ENCODE results near the gene EVL.

EVL gene

DNA sequence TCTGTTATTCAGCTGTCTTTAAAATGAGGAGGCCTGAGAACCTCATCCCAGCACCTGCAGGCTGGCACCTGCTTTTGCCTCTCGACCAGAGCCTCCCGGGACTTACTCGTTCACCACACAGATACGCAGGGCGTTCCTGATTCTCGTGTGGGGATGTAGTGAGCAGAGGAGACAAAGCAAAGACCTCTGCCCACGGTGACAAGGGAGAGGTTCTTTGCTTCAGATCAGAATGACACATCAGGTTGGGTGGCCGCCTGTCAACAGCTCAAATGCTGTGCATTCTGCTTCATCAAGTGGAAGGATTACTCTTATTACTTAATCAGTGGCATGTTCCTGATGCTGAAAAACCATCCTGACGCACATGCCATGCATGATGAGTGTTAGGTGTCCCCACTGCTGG lies 69.9 kb downstream of the EVL start:
- peak in 5 of 42 donors; percentile 30 to 67 (median 52) for DNase-seq
- intact Hi-C loops (cut with DNase I): no loop called here

DNA sequence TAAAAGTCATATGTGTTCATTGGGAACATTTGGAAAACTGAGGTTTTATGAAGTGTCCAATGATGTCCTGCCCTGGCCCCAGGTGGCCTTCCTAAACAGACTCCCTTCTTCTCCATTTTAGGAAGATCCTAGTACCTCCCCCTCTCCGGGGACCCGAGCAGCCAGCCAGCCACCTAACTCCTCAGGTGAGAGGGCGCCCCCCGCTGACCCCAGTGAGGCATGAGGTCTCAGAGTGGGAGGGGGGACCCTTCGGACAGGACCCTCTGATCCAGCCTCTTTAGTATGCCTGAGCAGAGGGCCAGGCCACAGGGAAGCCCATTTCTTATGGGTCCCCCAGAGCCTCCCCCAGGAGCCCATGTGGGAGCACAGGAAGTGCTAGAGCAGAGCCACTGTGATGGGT lies 70.6 kb downstream of the EVL start:
- no peak for DNase-seq
- intact Hi-C loops (cut with DNase I): no loop called here

DNA sequence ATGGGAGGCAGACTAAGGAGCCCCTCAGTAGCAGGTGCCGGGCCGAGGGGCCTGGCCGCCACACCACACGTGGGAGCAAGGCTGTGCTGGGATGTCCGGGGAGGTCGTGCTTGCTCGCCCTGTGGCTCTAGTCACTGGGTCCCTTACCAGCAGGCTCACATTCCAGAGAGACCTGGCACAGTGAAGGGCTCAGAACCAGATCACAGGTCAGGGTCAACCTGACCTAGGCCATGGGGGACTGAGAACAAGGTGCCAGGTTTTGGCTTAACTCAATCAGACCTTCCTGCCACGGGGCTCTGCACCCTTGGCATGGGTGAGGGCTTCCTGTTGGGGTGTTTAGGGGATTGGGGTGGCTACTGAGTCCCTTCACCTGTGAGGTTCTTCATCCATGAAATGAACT lies 72.0 kb downstream of the EVL start:
- no peak for DNase-seq
- intact Hi-C loops (cut with DNase I): no loop called here

DNA sequence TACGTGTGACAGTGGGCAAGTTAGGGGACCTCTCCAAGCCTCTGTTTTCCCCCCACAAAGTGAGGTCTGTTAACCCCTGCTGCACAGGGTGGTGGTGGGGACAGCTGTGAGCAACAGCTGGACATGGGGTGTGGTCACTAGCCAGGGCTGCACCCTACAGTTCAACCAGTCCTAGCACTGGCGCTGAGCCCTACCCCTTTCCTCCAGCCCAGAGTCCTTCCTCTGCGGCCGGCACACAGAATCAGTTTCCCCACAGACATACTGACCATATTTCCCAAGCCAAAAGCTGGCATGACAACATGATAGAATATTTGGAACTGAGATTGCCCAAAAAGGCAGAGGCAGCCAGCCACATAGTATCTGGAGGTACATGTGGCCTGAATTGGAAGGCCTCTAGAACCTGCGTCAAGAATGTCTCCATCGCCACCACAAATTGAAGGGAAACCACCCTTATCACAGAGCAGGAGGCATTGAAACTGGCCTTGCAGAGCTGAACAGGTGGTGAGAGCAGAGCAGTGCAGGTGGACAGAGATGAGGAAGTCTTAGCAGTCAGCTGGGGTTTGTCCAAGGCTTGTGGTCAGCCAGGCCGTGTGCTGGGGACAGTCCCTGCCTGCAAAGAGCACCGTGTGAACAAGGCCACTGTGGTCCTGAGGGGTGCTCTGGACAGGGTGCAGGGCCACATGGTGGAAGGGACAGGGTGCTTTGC lies 73.0 kb downstream of the EVL start:
- intact Hi-C loops (cut with DNase I): no loop called here
- no peak for DNase-seq

DNA sequence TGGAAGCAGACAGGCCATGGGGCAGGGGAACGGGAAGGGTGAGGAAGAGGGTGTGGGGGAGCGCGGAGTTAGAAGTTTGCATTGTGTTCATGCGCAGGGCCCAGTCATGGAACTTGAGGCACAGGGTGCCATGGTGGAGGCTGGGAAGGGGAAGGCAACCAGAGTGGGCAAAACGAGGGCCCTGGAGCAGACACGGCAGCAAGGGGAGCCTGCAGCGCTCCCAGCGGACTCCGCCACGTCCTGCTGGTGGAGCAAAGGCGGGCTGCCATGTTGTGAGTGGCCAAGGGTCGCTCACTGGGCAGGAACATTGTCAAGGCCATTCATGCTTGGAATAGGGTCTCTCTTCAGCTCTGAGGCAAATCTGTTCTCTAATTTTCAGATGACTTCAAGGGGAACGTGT lies 73.7 kb downstream of the EVL start:
- intact Hi-C loops (cut with DNase I): no loop called here
- DNase-seq: no peak

DNA sequence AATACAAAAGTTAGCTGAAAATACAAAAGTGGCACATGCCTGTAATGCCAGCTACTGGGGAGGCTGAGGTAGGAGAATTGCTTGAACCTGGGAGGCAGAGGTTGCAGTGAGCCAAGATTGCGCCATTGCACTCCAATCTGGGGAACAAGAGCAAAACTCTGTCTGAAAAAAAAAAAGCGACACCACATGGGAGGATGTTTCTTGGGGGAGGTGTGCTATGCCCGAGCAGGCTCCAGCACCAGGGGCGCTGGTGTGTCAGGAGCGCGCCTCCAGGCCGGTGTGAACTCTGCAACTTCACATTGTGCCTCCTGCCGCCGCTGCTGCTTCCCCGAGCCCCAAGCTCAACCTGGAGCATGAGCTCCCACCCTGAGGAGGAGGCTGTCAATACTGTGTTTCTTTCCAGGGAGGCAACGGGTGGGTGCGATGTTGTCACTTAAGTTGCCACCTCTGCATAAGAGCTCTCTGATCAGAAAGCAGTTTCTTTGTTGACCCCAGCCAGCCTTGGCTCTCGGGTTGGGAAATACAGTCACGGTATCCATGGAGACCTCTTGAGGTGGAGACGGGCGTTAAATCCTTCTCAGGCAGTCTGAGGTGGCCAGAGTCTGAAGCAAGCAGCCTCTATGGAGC lies 75.3 kb downstream of the EVL start:
- DNase-seq: peak in 39 of 42 donors; percentile 50 to 93 (median 73)
- intact Hi-C loops (cut with DNase I): no loop called here

DNA sequence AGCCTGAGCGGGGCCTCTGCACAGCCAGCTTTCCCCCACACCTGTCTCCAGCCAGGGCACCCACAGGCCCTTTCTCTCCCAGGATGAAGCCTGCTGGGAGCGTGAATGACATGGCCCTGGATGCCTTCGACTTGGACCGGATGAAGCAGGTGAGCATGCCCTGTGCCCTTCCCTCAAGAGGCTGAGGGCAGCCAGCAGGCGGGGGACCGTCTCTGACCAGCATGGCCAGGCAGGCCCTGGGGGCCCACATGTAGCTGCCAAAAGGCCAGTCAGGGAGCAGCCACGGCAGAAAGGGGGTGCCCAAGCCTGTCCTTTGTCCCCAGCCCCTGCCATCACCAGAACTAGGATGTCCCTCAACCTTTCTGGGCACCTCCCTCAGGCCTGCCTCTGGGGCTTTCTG lies 75.9 kb downstream of the EVL start:
- intact Hi-C loops (cut with DNase I): no loop called here
- no peak for DNase-seq

DNA sequence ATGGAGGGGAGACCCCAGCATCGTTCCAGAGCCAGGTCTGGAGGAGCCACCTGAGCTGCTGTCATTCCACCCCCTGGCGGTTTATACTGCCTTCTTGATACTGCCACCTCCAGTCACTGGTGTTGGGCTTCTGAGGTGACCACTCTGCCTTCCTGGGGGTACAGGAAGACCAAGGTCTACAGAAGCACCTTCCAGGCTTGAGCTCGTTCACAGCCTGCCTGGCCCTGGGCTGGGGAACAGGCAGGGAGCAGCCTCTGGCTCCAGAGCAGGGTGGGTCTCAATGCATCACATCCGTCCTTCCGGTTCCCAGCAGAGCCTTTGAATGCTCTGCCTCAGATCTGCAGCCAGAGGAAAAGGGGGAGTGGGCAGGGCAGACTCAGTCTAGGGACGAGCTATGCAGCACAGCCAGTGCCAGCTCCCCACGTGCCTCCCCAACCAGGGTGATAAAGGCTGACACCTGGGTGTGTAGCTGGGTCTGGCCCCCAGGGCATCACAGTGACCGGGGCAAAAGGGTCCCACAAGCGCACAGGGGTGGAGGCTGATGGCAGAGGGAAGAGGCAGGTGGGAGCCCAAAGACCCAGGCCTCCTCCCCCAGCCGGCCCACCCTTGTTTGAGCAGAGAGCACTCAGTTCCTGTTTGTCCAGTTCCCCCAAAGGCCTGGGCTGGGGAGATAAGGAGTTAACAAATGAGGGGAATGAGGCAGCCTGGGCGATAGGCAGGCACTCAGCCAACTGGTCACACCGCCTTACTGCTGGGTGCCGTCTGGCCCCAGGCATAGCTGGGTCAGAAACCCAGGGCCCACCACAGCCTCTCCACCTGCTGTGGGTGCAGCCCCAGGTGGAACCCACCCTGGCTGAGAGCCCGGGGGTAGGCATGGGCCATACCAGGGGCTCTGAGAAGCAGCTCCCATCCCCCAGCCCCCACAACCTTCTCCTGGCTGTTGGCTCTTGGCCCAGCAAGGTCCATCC lies 77.1 kb downstream of the EVL start:
- intact Hi-C loops (cut with DNase I): no loop called here
- no peak for DNase-seq

DNA sequence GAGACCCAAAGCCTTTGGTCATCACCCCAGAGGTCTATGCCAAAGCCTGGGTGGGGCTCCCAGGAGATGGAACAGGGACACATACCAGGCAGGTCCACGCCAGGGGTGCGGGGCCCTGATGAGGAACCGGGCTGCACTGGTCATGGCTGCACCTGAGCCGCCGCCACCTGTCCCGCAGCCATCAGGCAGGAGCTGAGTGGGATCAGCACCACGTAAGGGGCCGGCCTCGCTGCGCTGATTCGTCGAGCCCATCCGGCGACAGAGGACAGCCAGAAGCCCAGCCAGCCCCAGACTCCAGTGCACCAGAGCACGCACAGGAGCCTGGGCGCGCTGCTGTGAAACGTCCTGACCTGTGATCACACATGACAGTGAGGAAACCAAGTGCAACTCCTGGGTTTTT lies 78.3 kb downstream of the EVL start:
- intact Hi-C loops (cut with DNase I): no loop called here

DNA sequence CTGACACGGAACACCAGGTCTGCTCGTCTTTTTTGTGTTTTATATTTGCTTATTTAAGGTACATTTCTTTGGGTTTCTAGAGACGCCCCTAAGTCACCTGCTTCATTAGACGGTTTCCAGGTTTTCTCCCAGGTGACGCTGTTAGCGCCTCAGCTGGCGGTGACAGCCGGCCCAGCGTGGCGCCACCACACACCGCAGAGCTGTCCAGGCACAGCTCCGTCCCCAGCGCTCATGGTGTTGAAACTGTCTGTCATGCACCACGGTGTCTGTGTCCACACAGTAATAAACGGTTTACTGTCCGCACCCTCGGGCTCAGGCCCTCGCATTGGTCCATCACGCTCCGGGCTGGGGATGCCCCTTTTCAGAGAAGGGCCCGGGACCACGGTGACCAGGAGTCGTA lies 78.7 kb downstream of the EVL start:
- intact Hi-C loops (cut with DNase I): no loop called here

More for the DNA sequence above, 78.3 kb downstream of the EVL start:
- DNase-seq: no peak

DNA sequence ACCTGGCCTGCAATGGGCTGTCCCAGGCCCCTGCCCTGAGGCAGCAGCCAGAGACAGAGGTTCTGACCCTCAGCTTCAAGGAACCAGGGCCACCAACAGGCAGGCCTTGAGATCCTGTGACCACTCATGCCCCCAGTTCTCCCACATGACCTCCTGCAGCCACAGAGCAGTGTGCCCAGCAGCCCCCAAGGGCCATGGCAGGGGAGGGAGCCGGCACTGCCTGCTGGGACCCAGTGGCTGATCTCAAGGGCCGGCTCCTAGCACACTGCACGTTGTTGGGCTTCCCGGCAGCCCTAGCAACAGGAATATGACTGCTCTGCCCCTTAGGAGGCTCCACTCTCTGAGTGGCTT lies 79.4 kb downstream of the EVL start:
- DNase-seq: no peak
- intact Hi-C loops (cut with DNase I): no loop called here

More for the DNA sequence above, 78.7 kb downstream of the EVL start:
- DNase-seq: no peak

DNA sequence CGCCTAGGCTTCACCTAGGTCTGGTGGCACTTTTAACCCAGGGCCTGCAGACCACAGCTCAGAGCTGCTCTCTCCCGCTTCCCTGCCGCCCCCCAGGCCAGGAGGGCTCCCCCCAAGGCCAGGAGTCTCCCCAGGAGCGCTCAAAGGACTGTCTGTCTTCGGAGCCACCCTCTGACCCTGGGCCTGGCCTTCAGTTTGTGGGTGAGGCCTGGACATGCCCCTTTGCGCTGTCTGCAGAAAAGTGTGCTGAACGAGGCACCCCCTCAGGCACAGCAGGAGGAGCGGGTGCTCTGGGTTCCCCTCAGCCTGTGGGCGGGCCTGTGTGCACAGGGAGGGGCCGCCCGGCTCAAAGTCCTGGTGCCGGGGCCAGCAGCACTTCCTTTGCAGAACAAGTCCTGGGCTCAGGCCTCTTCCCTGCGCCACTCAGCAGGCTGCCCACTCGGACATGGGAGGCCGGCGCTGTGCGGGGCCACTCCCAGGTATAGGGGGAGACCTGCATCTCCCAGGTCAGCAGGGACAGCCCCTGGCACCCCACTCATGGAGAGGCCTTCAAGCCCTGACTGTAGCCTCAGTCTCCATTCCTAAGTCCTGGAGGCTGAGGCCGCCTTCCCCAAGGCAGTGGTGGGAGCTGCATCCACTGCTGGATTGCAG lies 79.9 kb downstream of the EVL start:
- peak in 1 of 42 donors; percentile 43 for DNase-seq
- intact Hi-C loops (cut with DNase I): no loop called here

DNA sequence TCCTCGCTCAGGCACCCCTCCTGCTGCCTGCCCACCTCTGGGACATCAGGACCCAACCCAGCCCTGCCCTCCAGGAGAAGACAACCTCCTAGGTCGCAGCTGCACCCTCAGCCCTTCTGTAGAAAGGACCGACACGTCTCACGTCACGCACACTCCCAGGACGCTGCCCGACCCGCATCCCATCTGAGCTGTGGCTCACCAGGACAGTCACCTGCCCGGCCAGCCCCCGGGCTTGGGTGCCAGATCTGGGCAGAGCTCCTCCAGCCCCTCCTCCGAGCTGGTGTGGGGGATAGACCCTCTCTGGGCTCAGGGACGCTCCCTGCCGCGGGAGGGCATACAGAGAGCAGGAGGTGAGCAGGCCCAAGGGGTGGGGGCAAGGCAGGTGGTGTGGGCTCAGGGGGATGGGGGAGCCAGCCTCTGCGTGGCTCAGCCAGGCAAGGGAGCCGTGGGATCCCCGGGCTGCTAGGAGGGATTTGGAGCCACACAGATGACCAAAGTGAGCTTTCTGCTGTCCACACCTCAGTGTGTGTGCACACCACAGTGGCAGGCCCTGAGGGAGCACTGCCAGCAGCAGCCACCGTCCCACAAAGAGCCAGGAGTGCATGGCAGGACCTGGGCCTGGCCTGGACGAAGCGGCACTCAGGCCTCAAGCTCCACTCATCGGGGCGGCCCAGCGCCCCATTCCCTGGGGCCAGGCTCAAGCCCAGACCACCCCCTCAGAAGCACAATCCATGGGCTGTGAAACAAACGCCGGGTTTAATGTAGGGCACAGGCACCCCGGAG lies 80.7 kb downstream of the EVL start:
- no peak for DNase-seq
- intact Hi-C loops (cut with DNase I): no loop called here

DNA sequence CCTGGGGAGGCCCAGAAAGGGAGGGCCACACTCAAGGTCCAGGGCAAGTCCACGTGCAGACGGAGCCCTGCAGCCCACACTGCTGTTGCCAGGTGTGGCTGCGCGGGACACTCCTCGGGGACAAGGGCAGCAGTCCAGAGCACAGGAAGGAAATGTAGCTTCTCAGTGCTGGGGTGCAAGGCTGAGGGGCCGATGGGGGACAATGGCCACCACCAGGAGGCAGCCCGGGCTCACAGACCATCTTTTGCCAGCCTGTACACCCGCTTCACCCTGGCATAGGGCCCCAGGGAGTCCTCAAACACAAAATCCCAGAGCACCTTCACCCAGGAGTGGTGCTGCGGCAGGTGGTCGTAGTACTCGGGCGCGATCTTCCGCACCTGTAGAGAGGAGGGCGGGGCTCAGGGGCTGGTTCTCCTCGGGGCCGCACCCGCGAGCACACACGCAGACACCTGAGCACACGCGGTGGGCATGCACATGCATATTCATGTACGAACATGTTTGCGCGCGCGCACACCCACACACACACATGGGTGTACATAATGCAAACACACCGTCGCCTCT lies 81.4 kb downstream of the EVL start:
- intact Hi-C loops (cut with DNase I): no loop called here
- DNase-seq: no peak

DNA sequence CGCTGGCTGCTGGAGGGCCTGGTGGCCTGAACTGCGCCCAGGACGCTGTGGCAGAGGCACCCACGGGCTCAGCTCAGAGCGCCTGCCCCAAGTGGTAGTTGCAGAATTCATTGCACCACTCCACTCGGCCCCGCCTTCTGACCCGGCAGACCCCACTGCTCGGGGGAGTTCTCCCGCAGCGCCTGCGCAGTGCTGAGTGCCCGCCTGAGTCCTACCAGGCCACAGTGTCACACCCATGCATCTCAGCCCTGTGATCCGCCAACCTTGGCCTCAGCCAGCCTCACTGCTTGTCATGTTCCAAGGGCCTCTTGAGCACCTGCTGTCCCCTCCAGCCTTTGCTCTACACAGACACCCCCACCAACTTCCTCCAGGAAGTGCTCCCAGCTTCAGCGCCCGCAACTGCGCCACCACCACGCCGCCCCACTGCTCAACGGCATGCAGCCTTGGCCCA lies 82.0 kb downstream of the EVL start:
- DNase-seq: peak in 9 of 42 donors; percentile 26 to 52 (median 38)
- intact Hi-C loops (cut with DNase I): no loop called here

DNA sequence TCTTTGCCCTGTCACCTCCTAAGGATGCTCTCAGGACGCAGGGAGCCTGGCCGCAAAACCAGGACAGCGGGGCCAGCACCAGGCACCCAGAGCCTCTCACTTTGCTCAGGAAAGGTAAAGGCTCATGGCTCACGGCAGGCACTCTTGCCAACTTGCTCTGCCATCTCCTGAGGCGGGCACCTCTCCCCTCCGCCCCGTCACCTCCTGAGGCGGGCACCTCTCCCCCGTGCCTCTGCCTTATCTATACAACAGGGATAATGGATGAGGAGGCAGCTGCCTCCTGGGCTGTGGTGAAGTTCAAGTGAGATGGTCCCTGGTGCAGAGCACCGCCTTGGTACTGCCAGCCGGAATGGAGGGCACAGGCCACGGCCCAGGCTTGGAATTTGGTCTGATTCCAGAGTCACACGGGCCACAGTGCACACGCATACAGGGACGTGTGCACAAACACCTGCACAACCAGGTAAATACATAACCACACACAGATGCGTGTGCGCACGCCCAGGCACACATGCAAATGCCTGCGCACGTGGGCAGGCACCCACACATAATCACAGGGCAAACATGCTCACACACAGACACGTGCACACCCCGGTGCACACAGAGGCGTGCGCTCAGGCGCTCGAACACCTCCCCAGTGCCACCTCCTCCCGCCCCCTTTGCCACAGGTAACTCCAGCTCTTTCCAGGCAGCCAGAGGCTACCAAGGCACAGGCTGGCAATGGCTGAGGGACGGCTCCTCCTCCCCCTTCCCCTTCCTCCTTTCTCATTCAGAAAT lies 82.7 kb downstream of the EVL start:
- peak in 36 of 42 donors; percentile 42 to 83 (median 66) for DNase-seq
- intact Hi-C loops (cut with DNase I): no loop called here

DNA sequence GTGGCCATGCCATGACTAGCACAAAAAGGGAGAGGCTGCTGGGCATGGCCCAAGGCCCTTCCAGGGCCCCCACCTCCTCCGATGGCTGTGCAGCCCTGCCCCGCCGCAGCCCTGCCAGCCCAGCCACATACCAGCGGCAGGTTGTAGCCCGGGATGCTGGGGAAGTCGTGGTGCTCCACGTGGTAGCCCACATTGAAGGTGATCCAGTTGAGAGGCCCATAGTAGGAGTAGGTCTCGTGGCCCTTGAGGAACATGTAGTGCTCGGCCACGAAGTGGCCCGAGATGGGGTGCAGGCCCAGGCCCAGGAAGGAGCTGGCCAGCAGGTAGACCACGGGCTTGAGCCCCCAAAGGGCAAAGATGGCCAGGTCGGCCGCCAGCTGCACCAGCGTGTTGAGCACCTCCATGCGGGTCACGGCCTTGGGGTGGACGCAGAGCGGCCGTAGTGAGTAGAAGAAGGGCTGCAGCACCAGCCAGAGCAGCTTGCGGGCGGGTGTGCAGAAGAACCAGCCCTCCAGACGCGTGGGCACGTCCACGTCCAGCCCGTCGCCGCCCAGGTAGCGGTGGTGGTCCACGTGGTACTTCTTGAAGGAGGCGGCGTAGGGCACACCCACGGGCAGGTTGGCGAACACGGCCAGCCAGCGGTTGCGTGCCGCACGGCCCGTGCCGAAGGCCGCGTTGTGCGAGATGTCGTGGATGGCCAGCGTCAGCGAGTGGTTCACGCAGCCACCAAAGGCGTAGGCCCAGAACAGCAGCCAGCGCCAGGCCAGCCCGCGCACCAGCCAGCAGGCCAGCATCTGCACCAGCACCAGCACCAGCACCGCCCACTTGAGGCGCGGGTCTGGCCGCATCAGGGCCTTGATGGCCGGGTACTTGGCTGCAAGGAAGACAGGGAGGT lies 83.9 kb downstream of the EVL start:
- DNase-seq: no peak
- intact Hi-C loops (cut with DNase I): no loop called here

All from head of caudate nucleus (tissue), 42 donors.